H9 (cell line): ENCODE results near the gene MYLK. TPM values are rescaled to one million over a fixed set of nuclear protein-coding genes. Genes with fewer than 3 reads are reported as not detected.

Source experiments
- DNase-seq: peaks from one replicate; pipeline ENCODE4 v3.0.0-alpha.2; 2017
- H2AFZ ChIP-seq: one replicate; pipeline ENCODE4 v1.6.1; 2013; ENCODE audit warnings: mild to moderate bottlenecking, low read length, control low read depth, moderate library complexity
- H2AK5ac ChIP-seq: 2 replicates; pipeline ENCODE4 v1.6.1; 2013; ENCODE audit warnings: low read length, control low read depth, mixed read lengths; ENCODE audit not compliant: insufficient read length
- H2BK120ac ChIP-seq: one replicate; pipeline ENCODE4 v1.6.1; 2013; ENCODE audit warnings: low read depth, mild to moderate bottlenecking, low read length, control low read depth, inconsistent platforms; ENCODE audit not compliant: poor library complexity, severe bottlenecking
- H2BK12ac ChIP-seq: 2 replicates; pipeline ENCODE4 v1.6.1; 2013; ENCODE audit warnings: low read length, control low read depth, mixed read lengths, low read depth; ENCODE audit not compliant: insufficient read length
- H2BK15ac ChIP-seq: 2 replicates; pipeline ENCODE4 v1.6.1; 2013; ENCODE audit warnings: low read depth, low read length, control low read depth
- H2BK20ac ChIP-seq: one replicate; pipeline ENCODE4 v1.6.1; 2013; ENCODE audit warnings: low read depth, mild to moderate bottlenecking, low read length, control low read depth, inconsistent platforms; ENCODE audit not compliant: poor library complexity, severe bottlenecking
- H2BK5ac ChIP-seq: 2 replicates; pipeline ENCODE4 v1.6.1; 2013; ENCODE audit warnings: low read length, control low read depth, mixed read lengths; ENCODE audit not compliant: insufficient read length
- H3K14ac ChIP-seq: 2 replicates; pipeline ENCODE4 v1.6.1; 2013; ENCODE audit warnings: low read length, control low read depth; ENCODE audit not compliant: insufficient read depth
- H3K18ac ChIP-seq: 2 replicates; pipeline ENCODE4 v1.6.1; 2013; ENCODE audit warnings: low read depth, mild to moderate bottlenecking, mixed read lengths, low read length, control low read depth; ENCODE audit not compliant: insufficient read length
- H3K23ac ChIP-seq: 2 replicates; pipeline ENCODE4 v1.6.1; 2013; ENCODE audit warnings: low read length, control low read depth, mixed read lengths, low read depth; ENCODE audit not compliant: insufficient read length
- H3K23me2 ChIP-seq: 2 replicates; pipeline ENCODE4 v1.6.1; 2013; ENCODE audit warnings: low read depth, mild to moderate bottlenecking, mixed read lengths, low read length, control low read depth; ENCODE audit not compliant: insufficient read length, poor library complexity, severe bottlenecking
- H3K27ac ChIP-seq: 2 replicates; pipeline ENCODE4 v1.5.1; 2013; ENCODE audit warnings: low read length, control low read depth, mixed read lengths, low read depth; ENCODE audit not compliant: insufficient read length
- H3K27me3 ChIP-seq: 2 replicates; pipeline ENCODE4 v1.6.1; 2013; ENCODE audit warnings: low read length, control low read depth, inconsistent platforms; ENCODE audit not compliant: insufficient read depth
- H3K4ac ChIP-seq: 2 replicates; pipeline ENCODE4 v1.6.1; 2013; ENCODE audit warnings: low read depth, mild to moderate bottlenecking, control low read depth, inconsistent platforms, low read length, moderate library complexity
- H3K4me1 ChIP-seq: 2 replicates; pipeline ENCODE4 v1.6.1; 2013; ENCODE audit warnings: low read length, control low read depth, inconsistent platforms; ENCODE audit not compliant: insufficient read depth
- H3K4me2 ChIP-seq: 2 replicates; pipeline ENCODE4 v1.6.1; 2013; ENCODE audit warnings: low read length, control low read depth, mixed read lengths; ENCODE audit not compliant: insufficient read length, insufficient read depth
- H3K56ac ChIP-seq: 2 replicates; pipeline ENCODE4 v1.6.1; 2013; ENCODE audit warnings: low read depth, mild to moderate bottlenecking, mixed read lengths, low read length, control low read depth; ENCODE audit not compliant: insufficient read length
- H3K79me1 ChIP-seq: 2 replicates; pipeline ENCODE4 v1.6.1; 2013; ENCODE audit warnings: low read depth, mild to moderate bottlenecking, moderate library complexity, low read length, control low read depth, inconsistent platforms; ENCODE audit not compliant: insufficient read depth, poor library complexity, severe bottlenecking
- H3K79me2 ChIP-seq: 2 replicates; pipeline ENCODE4 v1.6.1; 2013; ENCODE audit warnings: low read length, control low read depth, inconsistent platforms; ENCODE audit not compliant: insufficient read depth
- H3K9ac ChIP-seq: 2 replicates; pipeline ENCODE4 v1.6.1; 2013; ENCODE audit warnings: low read length, control low read depth, mixed read lengths; ENCODE audit not compliant: insufficient read length; ENCODE audit errors: extremely low read depth
- H3K9me3 ChIP-seq: one replicate; pipeline ENCODE4 v1.6.1; 2013; ENCODE audit warnings: low read depth, low read length, inconsistent platforms; ENCODE audit not compliant: control insufficient read depth
- H3T11ph ChIP-seq: one replicate; pipeline ENCODE4 v1.6.1; 2013; ENCODE audit warnings: mild to moderate bottlenecking, low read length, control low read depth, inconsistent platforms
- H4K20me1 ChIP-seq: one replicate; pipeline ENCODE4 v1.6.1; 2013; ENCODE audit not compliant: control insufficient read depth, insufficient read length, insufficient read depth
- H4K5ac ChIP-seq: 2 replicates; pipeline ENCODE4 v1.6.1; 2013; ENCODE audit warnings: low read depth, mild to moderate bottlenecking, mixed read lengths, low read length, control low read depth; ENCODE audit not compliant: insufficient read length
- H4K8ac ChIP-seq: replicated peaks from 2 replicates; pipeline ENCODE4 v1.6.1; 2013; ENCODE audit warnings: low read length, control low read depth, mixed read lengths, low read depth; ENCODE audit not compliant: insufficient read length
- H4K91ac ChIP-seq: 2 replicates; pipeline ENCODE4 v1.6.1; 2013; ENCODE audit warnings: low read depth, mild to moderate bottlenecking, moderate library complexity, mixed read lengths, low read length, control low read depth; ENCODE audit not compliant: insufficient read length
- H3K27ac Mint-ChIP-seq, 3 experiments: 2 replicates in 2 of 3; 3 replicates in 1 of 3; pipeline ENCODE4 v1.8.0; 2020 to 2021; ENCODE audit warnings: mixed read lengths in 3 of 3, mild to moderate bottlenecking in 1 of 3, moderate library complexity in 1 of 3
- H3K27me3 Mint-ChIP-seq: 2 replicates; pipeline ENCODE4 v1.8.0; 2021; ENCODE audit warnings: low read depth, mild to moderate bottlenecking, moderate library complexity, mixed read lengths
- H3K36me3 Mint-ChIP-seq, 3 experiments: 2 replicates in 2 of 3; 3 replicates in 1 of 3; pipeline ENCODE4 v1.8.0; 2020 to 2021; ENCODE audit warnings: low read depth in 3 of 3, mixed read lengths in 3 of 3; ENCODE audit not compliant: insufficient read depth in 1 of 3
- H3K4me1 Mint-ChIP-seq, 2 experiments: 2 replicates each; pipeline ENCODE4 v1.8.0; 2020; ENCODE audit warnings: mixed read lengths in 2 of 2
- H3K4me3 Mint-ChIP-seq, 2 experiments: 2 replicates in 1 of 2; 3 replicates in 1 of 2; pipeline ENCODE4 v1.8.0; 2020 to 2021; ENCODE audit warnings: mild to moderate bottlenecking in 2 of 2, mixed read lengths in 2 of 2, moderate library complexity in 1 of 2
- H3K9me3 Mint-ChIP-seq, 2 experiments: 2 replicates in 1 of 2; 3 replicates in 1 of 2; pipeline ENCODE4 v1.8.0; 2020; ENCODE audit warnings: mild to moderate bottlenecking in 2 of 2, mixed read lengths in 2 of 2, moderate library complexity in 1 of 2
- WGBS: extraction: QIAGEN DNeasy Blood & Tissue Kit; methylation state at CpG from one replicate; pipeline ENCODE4 v1.1.7; 2013; ENCODE audit warnings: missing lambda C conversion rate, low lambda C conversion rate, mixed read lengths; ENCODE audit not compliant: insufficient read length; ENCODE audit errors: extremely low coverage; 5-methylcytosine and 5-hydroxymethylcytosine counted together
- total RNA-seq: library from RNA; stranded (reverse); gene quantifications from 2 replicates; pipeline ENCODE4 v1.2.1, GENCODE V29; 2021
- TF ChIP-seq, protein P1 (sequence below): fragments of 200-600 bp; sonication (generic); conservative IDR thresholded peaks from 3 replicates; pipeline ENCODE4 v1.8.0; 2021; ENCODE audit warnings: antibody characterized with exemption, mild to moderate bottlenecking

Gene MYLK
- total RNA-seq, 1 experiment from 2014 or later: 10.1 TPM

DNA sequence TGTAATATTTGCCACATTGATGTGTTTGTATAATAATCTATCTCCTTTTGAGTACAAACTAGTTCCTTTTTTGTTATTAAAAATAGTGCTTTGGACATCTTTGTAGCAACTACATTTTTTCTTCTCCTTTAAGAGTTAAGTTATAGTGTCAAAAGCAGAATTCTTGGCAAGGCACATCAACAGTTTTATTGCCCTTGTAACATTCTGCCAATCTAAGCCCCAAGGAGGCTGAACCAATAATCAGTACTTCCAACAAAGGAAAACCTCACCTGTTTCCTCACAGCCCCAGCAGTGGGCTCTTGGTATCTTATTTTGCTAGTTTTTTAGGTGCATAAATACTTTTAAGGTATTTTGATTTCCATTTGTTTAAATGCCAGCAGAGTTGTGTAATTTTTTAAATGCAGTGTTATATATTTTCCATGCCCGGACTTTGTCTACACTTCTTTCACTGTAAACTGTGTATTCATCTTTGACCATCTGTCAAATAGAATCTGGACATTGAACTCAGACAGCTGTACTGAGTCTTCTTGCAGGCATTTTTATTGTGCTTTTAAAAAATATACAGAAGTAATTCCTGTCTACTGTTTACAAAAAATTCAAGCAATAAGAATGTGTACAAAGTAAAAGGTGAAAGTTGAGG is 101.0 kb downstream of the MYLK start:
- H3K4me1 Mint-ChIP-seq: no peaks in the 10 kb centered on the region
- no peaks in the 10 kb centered on the region for H3K36me3 Mint-ChIP-seq
- Histone ChIP-seq H4K20me1 (no peaks in the 10 kb centered on the region), H4K91ac (no peak overlapping the region), H3K4ac (no peak overlapping the region), H3K4me2 (no peak overlapping the region), H3K27me3 (no peaks in the 10 kb centered on the region), H2BK20ac (no peak overlapping the region), H3K27ac (no peak overlapping the region), H3K79me1 (no peaks in the 10 kb centered on the region), H4K5ac (no peak overlapping the region), H3T11ph (no peak overlapping the region), H3K23me2 (no peaks in the 10 kb centered on the region), H3K79me2 (no peaks in the 10 kb centered on the region), H3K14ac (no peak overlapping the region), H2BK5ac (no peak overlapping the region), H3K18ac (no peak overlapping the region), H3K9ac (no peak overlapping the region), H3K23ac (no peak overlapping the region), H4K8ac (no peak overlapping the region), H2AFZ (no peak overlapping the region), H2BK120ac (no peak overlapping the region), H2AK5ac (no peak overlapping the region), H2BK15ac (no peak overlapping the region), H3K4me1 (no peaks in the 10 kb centered on the region), H3K56ac (no peak overlapping the region), H3K9me3 (no peaks in the 10 kb centered on the region), H2BK12ac (no peak overlapping the region)
- H3K4me3 Mint-ChIP-seq: no peak overlapping the region
- no peaks in the 10 kb centered on the region; the same call in 1 of the 2 replicates for H3K27me3 Mint-ChIP-seq
- WGBS: no CpG with 5 or more reads among the region's 1 CpG
- DNase-seq: no peak
- H3K9me3 Mint-ChIP-seq: no peaks in the 10 kb centered on the region
- TF ChIP-seq, protein P1, sequence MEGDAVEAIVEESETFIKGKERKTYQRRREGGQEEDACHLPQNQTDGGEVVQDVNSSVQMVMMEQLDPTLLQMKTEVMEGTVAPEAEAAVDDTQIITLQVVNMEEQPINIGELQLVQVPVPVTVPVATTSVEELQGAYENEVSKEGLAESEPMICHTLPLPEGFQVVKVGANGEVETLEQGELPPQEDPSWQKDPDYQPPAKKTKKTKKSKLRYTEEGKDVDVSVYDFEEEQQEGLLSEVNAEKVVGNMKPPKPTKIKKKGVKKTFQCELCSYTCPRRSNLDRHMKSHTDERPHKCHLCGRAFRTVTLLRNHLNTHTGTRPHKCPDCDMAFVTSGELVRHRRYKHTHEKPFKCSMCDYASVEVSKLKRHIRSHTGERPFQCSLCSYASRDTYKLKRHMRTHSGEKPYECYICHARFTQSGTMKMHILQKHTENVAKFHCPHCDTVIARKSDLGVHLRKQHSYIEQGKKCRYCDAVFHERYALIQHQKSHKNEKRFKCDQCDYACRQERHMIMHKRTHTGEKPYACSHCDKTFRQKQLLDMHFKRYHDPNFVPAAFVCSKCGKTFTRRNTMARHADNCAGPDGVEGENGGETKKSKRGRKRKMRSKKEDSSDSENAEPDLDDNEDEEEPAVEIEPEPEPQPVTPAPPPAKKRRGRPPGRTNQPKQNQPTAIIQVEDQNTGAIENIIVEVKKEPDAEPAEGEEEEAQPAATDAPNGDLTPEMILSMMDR: no peak
- no peak overlapping the region for H3K27ac Mint-ChIP-seq
